AG09319 (cell line): ENCODE data around the gene RADX.
"Not testable (repeated sequence)": the region's sequence is repeated elsewhere in the genome, so short reads cannot be mapped to it uniquely, and the experiment has no call there.

Experiments used
- DNase-seq: peaks from one replicate; pipeline ENCODE4 v3.0.0-alpha.2; 2010; ENCODE audit warnings: low read depth; ENCODE audit errors: extremely low read depth
- CTCF ChIP-seq: IDR thresholded peaks from 2 replicates; pipeline ENCODE4 v1.5.1; 2011; ENCODE audit warnings: low read depth, mild to moderate bottlenecking, inconsistent platforms, low read length, moderate library complexity

The RADX gene

GRCh38 chrX:106626789-106627188 lies 15.0 kb downstream of the RADX start:
- TF ChIP-seq CTCF, result no peak
- DNase-seq, result no peak

- DNase-seq, result no peak
These were observed 19.8 kb downstream of the RADX start for GRCh38 chrX:106631615-106632014.

GRCh38 chrX:106649523-106650428 lies 38.0 kb downstream of the RADX start:
- no peak for DNase-seq
- no peak for TF ChIP-seq CTCF

More at GRCh38 chrX:106631615-106632014, 19.8 kb downstream of the RADX start:
- TF ChIP-seq CTCF, result no peak

- not testable (repeated sequence) for DNase-seq
These were observed 41.8 kb downstream of the RADX start for GRCh38 chrX:106653625-106654024.

GRCh38 chrX:106670631-106671030 lies 58.9 kb downstream of the RADX start:
- no peak for DNase-seq
- TF ChIP-seq CTCF, result no peak

GRCh38 chrX:106672527-106672926 lies 60.7 kb downstream of the RADX start:
- no peak for TF ChIP-seq CTCF
- no peak for DNase-seq

GRCh38 chrX:106680716-106681115 lies 68.9 kb downstream of the RADX start:
- no peak for DNase-seq
- TF ChIP-seq CTCF, result no peak

GRCh38 chrX:106684207-106684606 lies 72.4 kb downstream of the RADX start:
- no peak for TF ChIP-seq CTCF
- no peak for DNase-seq
